Measurements from ENCODE around the gene ZNF608. TPM values are rescaled to one million over a fixed set of nuclear protein-coding genes. Genes with fewer than 3 reads are reported as not detected.

The ZNF608 gene
- total RNA-seq, 1 experiment from 2014 or later = 5.6 TPM

GRCh38 chr5:124736082-124736804, 10.2 kb downstream of the ZNF608 start:
- H3K4me2 ChIP-seq (ENCODE audit: low read length) = no peak overlapping the region
- no TSS peak for BruUV-seq (replicated peaks)
- RAD21 ChIA-PET (ENCODE audit: low non-redundant PET in 1 of 2, low total read pairs in 2 of 2, uncharacterized antibody in 2 of 2, unreplicated experiment in 2 of 2) = no interaction called here
- CTCF ChIA-PET = no interaction called here
- H3K9ac ChIP-seq (ENCODE audit: low read length) = no peak overlapping the region
- H3K27me3 ChIP-seq (ENCODE audit: insufficient read depth, low read length) = no peaks in the 10 kb centered on the region
- ATAC-seq = no peak
- no peak for TF ChIP-seq FOSL1 (IDR thresholded peaks at IDR 0.05; ENCODE audit: low read depth)
- TF ChIP-seq POLR2A (IDR thresholded peaks at IDR 0.05; ENCODE audit: borderline replicate concordance, extremely low read depth, insufficient read depth, insufficient read length) = no peak
- no peak for TF ChIP-seq CEBPB (IDR thresholded peaks at IDR 0.05; ENCODE audit: low read depth)
- no peak for TF ChIP-seq SRF (IDR thresholded peaks at IDR 0.05; ENCODE audit: low read depth)
- TF ChIP-seq CBX3 (IDR thresholded peaks at IDR 0.05; ENCODE audit: low read depth) = no peak
- no peak for TF ChIP-seq EZH2phosphoT487 (IDR thresholded peaks at IDR 0.05; ENCODE audit: borderline replicate concordance)
- TF ChIP-seq EZH2 (IDR thresholded peaks at IDR 0.05) = no peak
- TF ChIP-seq SP1 (IDR thresholded peaks at IDR 0.05; ENCODE audit: low read depth) = no peak
- no peak for TF ChIP-seq EGR1 (IDR thresholded peaks at IDR 0.05; ENCODE audit: low read depth)
- TF ChIP-seq, protein P1, sequence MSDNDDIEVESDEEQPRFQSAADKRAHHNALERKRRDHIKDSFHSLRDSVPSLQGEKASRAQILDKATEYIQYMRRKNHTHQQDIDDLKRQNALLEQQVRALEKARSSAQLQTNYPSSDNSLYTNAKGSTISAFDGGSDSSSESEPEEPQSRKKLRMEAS (IDR thresholded peaks at IDR 0.05) = no peak
- no peak for TF ChIP-seq ATF3 (IDR thresholded peaks at IDR 0.05)
- no peaks in the 10 kb centered on the region for H4K20me1 ChIP-seq (ENCODE audit: insufficient read depth)
- H3K36me3 ChIP-seq (ENCODE audit: control insufficient read depth in 1 of 2, insufficient read depth in 2 of 2, low read length in 2 of 2) = no peaks in the 10 kb centered on the region
- H3K4me1 ChIP-seq (ENCODE audit: control insufficient read depth in 1 of 2, insufficient read depth in 2 of 2, low read length in 2 of 2) = peaks cover 24 to 26% of the 10 kb centered on the region in 2 experiments
- H3K79me2 ChIP-seq (ENCODE audit: insufficient read depth, low read length) = no peaks in the 10 kb centered on the region
- H3K4me3 ChIP-seq (replicated peaks in 1 of 2; ENCODE audit: low read depth in 1 of 2, low read length in 2 of 2) = no peak overlapping the region
- H3K9me2 ChIP-seq (ENCODE audit: insufficient read depth) = no peaks in the 10 kb centered on the region
- intact Hi-C loops (cut with micrococcal nuclease) = no loop called here
- H3K27ac ChIP-seq (ENCODE audit: low read depth, low read length) = no peak overlapping the region
- no peak for DNase-seq (ENCODE audit: low read depth, low spot score)
- POLR2A ChIA-PET = interaction anchor here (1.4 kb wide), 1 partner anchor 13 kb away, joined by 3 read pairs; no protein-coding TSS in a partner anchor
- H3K9me3 ChIP-seq (ENCODE audit: control insufficient read depth in 1 of 2, insufficient read depth in 1 of 2, low read depth in 1 of 2, low read length in 2 of 2) = no peaks in the 10 kb centered on the region
- H2AFZ ChIP-seq (ENCODE audit: low read depth, low read length, poor library complexity, severe bottlenecking) = no peak overlapping the region

All from HCT116 (cell line).